Loucy (cell line): Measurements from ENCODE around the gene SART3.
"Not testable (repeated sequence)": the region's sequence is repeated elsewhere in the genome, so short reads cannot be mapped to it uniquely, and the experiment has no call there.

ENCODE experiments used
- H2AFZ ChIP-seq: fragments of 200-600 bp; sonication (generic); 2 replicates; pipeline ENCODE4 v1.6.0; 2016; ENCODE audit warnings: antibody characterized with exemption, mild to moderate bottlenecking, low read length, moderate library complexity
- H3F3A ChIP-seq: fragments of 200-600 bp; 2 replicates; pipeline ENCODE4 v1.6.0; 2016; ENCODE audit warnings: antibody characterized with exemption, low read depth, mild to moderate bottlenecking
- H3K27me3 ChIP-seq: fragments of 200-600 bp; sonication (generic); 2 replicates; pipeline ENCODE4 v1.6.1; 2014; ENCODE audit warnings: low read length, mild to moderate bottlenecking; ENCODE audit not compliant: insufficient read depth, poor library complexity, severe bottlenecking
- H3K36me3 ChIP-seq: fragments of 200-600 bp; sonication (generic); 2 replicates; pipeline ENCODE4 v1.6.1; 2016; ENCODE audit warnings: low read length; ENCODE audit not compliant: insufficient read depth
- H3K4me1 ChIP-seq: fragments of 200-600 bp; sonication (generic); 2 replicates; pipeline ENCODE4 v1.5.1; 2014; ENCODE audit warnings: low read length, mild to moderate bottlenecking; ENCODE audit not compliant: insufficient read depth, poor library complexity, severe bottlenecking
- H3K4me2 ChIP-seq: fragments of 200-600 bp; sonication (generic); 2 replicates; pipeline ENCODE4 v1.6.0; 2014; ENCODE audit warnings: antibody characterized with exemption, low read length, low read depth, mild to moderate bottlenecking; ENCODE audit not compliant: poor library complexity, severe bottlenecking
- H3K4me3 ChIP-seq: fragments of 200-600 bp; sonication (generic); 2 replicates; pipeline ENCODE4 v1.5.1; 2014; ENCODE audit warnings: low read length, mild to moderate bottlenecking, mixed read lengths; ENCODE audit not compliant: poor library complexity, severe bottlenecking
- H3K79me2 ChIP-seq: fragments of 200-600 bp; sonication (generic); 2 replicates; pipeline ENCODE4 v1.6.1; 2014; ENCODE audit warnings: low read length; ENCODE audit not compliant: insufficient read depth
- H3K9ac ChIP-seq: fragments of 200-600 bp; sonication (generic); 2 replicates; pipeline ENCODE4 v1.6.0; 2014; ENCODE audit warnings: mild to moderate bottlenecking, low read depth, low read length, moderate library complexity; ENCODE audit not compliant: poor library complexity, severe bottlenecking
- H3K9me2 ChIP-seq: fragments of 200-600 bp; sonication (generic); replicated peaks from 2 replicates; pipeline ENCODE4 v1.6.1; 2016; ENCODE audit warnings: low read depth, low read length, mixed read lengths
- H3K9me3 ChIP-seq: fragments of 200-600 bp; sonication (generic); 2 replicates; pipeline ENCODE4 v1.6.1; 2014; ENCODE audit warnings: mild to moderate bottlenecking, antibody characterized with exemption, low read length, low read depth; ENCODE audit not compliant: insufficient read depth
- H4K20me1 ChIP-seq: fragments of 200-600 bp; sonication (generic); 2 replicates; pipeline ENCODE4 v1.6.0; 2014; ENCODE audit warnings: antibody characterized with exemption, low read length, mild to moderate bottlenecking; ENCODE audit not compliant: insufficient read depth, poor library complexity, severe bottlenecking
- CTCF ChIP-seq: fragments of 200-600 bp; sonication (generic); conservative IDR thresholded peaks from 2 replicates; pipeline ENCODE4 v1.5.1; 2014; ENCODE audit warnings: mild to moderate bottlenecking, antibody characterized with exemption, low read length
- EZH2phosphoT487 ChIP-seq: fragments of 200-600 bp; IDR thresholded peaks from 2 replicates; pipeline ENCODE4 v1.6.1; 2018; ENCODE audit warnings: antibody characterized with exemption, mild to moderate bottlenecking, moderate library complexity, borderline replicate concordance

SART3 gene

DNA sequence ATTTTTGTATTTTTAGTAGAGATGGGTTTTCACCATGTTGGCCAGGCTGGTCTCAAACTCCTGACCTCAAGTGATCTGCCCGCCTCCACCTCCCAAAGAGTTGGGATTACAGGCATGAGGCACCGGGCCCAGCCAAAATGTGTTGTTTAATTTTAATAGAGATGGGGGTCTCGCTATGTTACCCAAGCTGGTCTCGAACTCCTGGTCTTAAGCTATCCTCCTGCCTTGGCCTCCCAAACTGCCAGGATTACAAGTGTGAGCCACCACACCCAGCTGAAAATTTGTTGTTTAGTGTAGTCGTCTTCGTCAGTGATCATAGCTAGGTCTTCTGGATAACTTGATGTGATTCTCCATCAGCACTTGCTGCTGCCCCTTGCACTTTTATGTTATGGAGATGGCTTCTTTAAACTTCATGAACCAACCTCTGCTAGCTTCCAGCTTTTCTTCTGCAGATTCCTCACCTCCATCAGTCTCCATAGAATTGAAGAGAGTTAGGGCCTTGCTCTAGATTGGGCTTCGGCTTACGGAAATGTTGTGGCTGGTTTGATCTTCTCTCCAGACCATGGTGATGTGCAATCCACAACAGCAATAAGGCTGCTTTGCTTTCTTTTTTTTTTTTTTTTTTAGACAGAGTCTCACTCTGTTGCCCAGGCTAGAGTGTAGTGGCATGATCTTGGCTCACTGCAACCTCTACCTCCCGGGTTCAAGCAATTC lies 14.4 kb upstream of the SART3 start:
- Histone ChIP-seq H2AFZ (no peak overlapping the region), H3K36me3 (no peaks in the 10 kb centered on the region), H3K4me1 (no peaks in the 10 kb centered on the region), H3K9ac (no peak overlapping the region), H3K9me3 (no peaks in the 10 kb centered on the region), H4K20me1 (no peaks in the 10 kb centered on the region), H3K9me2 (no peaks in the 10 kb centered on the region), H3F3A (no peaks in the 10 kb centered on the region), H3K4me3 (no peak overlapping the region), H3K27me3 (no peaks in the 10 kb centered on the region), H3K79me2 (no peaks in the 10 kb centered on the region), H3K4me2 (no peak overlapping the region)
- TF ChIP-seq EZH2phosphoT487 (no peak), CTCF (no peak)

DNA sequence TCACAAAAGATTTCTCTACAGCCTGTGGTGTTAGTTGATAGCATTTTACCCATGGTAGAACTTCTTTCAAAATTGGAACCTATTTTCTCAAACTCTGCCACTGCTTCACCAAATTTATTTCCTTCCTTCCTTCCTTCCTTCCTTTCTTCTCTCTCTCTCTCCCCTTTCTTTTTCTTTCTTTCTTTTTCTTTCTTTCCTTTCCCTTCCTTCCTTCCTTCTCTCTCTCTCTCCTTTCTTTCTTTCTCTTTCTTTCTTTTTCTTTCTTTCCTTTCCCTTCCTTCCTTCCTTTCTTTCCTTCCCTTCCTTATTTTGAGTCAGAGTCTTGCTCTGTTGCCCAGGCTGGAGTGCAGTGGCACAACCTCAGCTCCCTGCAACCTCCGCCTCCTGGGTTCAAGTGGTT lies 13.3 kb upstream of the SART3 start:
- not testable (repeated sequence) for H3K9me2 ChIP-seq, H3K27me3 ChIP-seq, H3K9me3 ChIP-seq, H2AFZ ChIP-seq, H3F3A ChIP-seq, H3K36me3 ChIP-seq, H3K79me2 ChIP-seq, H3K4me3 ChIP-seq, H3K4me1 ChIP-seq, H3K4me2 ChIP-seq, H3K9ac ChIP-seq, H4K20me1 ChIP-seq

- Histone ChIP-seq H3K27me3 (no peaks in the 10 kb centered on the region), H4K20me1 (no peaks in the 10 kb centered on the region), H3K4me2 (no peak overlapping the region), H3K9ac (no peak overlapping the region), H3K9me2 (no peaks in the 10 kb centered on the region), H2AFZ (no peak overlapping the region), H3K4me1 (peaks cover 13% of the 10 kb centered on the region), H3K9me3 (no peaks in the 10 kb centered on the region), H3F3A (no peaks in the 10 kb centered on the region), H3K79me2 (no peaks in the 10 kb centered on the region), H3K36me3 (no peaks in the 10 kb centered on the region), H3K4me3 (no peak overlapping the region)
- no peak for TF ChIP-seq CTCF
- no peak for TF ChIP-seq EZH2phosphoT487
Measured at GRCh38 chr12:108573317-108573716, 12.3 kb upstream of the SART3 start.

DNA sequence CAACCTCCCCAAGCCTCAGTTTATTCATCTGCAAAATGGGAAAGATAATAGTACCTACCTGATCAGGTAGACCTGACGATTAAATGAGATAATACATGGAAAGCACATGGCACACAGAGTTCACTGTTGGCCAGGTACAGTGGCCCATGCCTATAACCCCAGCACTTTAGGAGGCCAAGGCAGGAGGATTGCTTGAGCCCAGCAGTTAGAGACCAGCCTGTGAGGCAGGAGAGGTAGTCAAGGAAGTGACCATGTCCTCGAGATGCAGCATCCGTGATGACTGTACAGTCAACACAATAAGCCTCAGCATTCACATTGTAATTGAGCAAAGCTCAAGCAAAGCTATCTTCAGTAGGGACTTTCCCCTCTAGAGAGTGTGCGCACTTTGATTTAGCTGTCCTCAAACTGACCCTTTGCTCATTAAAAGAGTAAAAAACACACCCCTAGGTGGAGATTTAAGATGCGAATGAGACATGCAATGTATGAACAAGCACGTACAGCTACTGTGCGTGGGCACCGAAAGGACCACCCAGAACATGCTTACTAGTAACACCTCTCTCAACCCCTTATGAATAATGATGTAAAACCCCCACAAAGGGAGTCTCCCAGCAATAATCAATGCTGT lies 11.3 kb upstream of the SART3 start:
- no peaks in the 10 kb centered on the region for H3F3A ChIP-seq
- no peak overlapping the region for H3K4me3 ChIP-seq
- no peaks in the 10 kb centered on the region for H3K9me3 ChIP-seq
- peaks cover 24% of the 10 kb centered on the region for H3K4me1 ChIP-seq
- H3K9ac ChIP-seq: no peak overlapping the region
- H3K36me3 ChIP-seq: peaks cover 4% of the 10 kb centered on the region; the same call in 1 of the 2 replicates
- H3K9me2 ChIP-seq: no peaks in the 10 kb centered on the region
- H3K79me2 ChIP-seq: no peaks in the 10 kb centered on the region
- no peaks in the 10 kb centered on the region for H3K27me3 ChIP-seq
- H4K20me1 ChIP-seq: no peaks in the 10 kb centered on the region
- TF ChIP-seq EZH2phosphoT487: no peak
- TF ChIP-seq CTCF: no peak
- no peak overlapping the region for H2AFZ ChIP-seq
- no peak overlapping the region for H3K4me2 ChIP-seq
